Astrocyte (in vitro differentiated cells and primary cell): Measurements from ENCODE around the gene IGHMBP2. TPM values are rescaled to one million over a fixed set of nuclear protein-coding genes. Genes with fewer than 3 reads are reported as not detected.

ENCODE experiments used
- DNase-seq: peaks from one replicate; pipeline ENCODE4 v3.0.0-alpha.2; 2010; ENCODE audit warnings: low read depth
- FAIRE-seq: peaks from 2 replicates; lab custom pipeline; 2011; peaks lifted over from hg19 to GRCh38; lab: Jason Lieb, UNC
- H2AFZ ChIP-seq: 2 replicates; pipeline ENCODE4 v1.6.0; 2012; ENCODE audit warnings: low read depth, low read length, inconsistent platforms
- H3K27ac ChIP-seq: 2 replicates; pipeline ENCODE4 v1.5.1; 2011; ENCODE audit warnings: low read depth, low read length, inconsistent platforms
- H3K27me3 ChIP-seq: 2 replicates; pipeline ENCODE4 v1.6.0; 2011; ENCODE audit warnings: low read length, inconsistent platforms; ENCODE audit not compliant: insufficient read depth
- H3K36me3 ChIP-seq: 2 replicates; pipeline ENCODE4 v1.5.1; 2011; ENCODE audit warnings: low read length, inconsistent platforms; ENCODE audit not compliant: insufficient read depth
- H3K4me1 ChIP-seq: 2 replicates; pipeline ENCODE4 v1.5.1; 2011; ENCODE audit warnings: low read length, inconsistent platforms; ENCODE audit not compliant: insufficient read depth
- H3K4me2 ChIP-seq: 2 replicates; pipeline ENCODE4 v1.6.0; 2012; ENCODE audit warnings: low read length, inconsistent platforms
- H3K4me3 ChIP-seq: 2 replicates; pipeline ENCODE4 v1.5.1; 2011; ENCODE audit warnings: low read depth, mild to moderate bottlenecking, low read length, inconsistent platforms; ENCODE audit not compliant: insufficient read depth
- H3K79me2 ChIP-seq: 2 replicates; pipeline ENCODE4 v1.6.0; 2012; ENCODE audit warnings: mild to moderate bottlenecking, low read length, inconsistent platforms; ENCODE audit not compliant: insufficient read depth
- H3K9ac ChIP-seq: 2 replicates; pipeline ENCODE4 v1.6.0; 2012; ENCODE audit warnings: mild to moderate bottlenecking, low read length, inconsistent platforms
- H3K9me3 ChIP-seq: 2 replicates; pipeline ENCODE4 v1.5.1; 2012; ENCODE audit warnings: low read depth, mild to moderate bottlenecking, low read length, inconsistent platforms; ENCODE audit not compliant: insufficient read depth
- H4K20me1 ChIP-seq: 2 replicates; pipeline ENCODE4 v1.6.0; 2012; ENCODE audit warnings: low read length, inconsistent platforms; ENCODE audit not compliant: insufficient read depth
- H3K27ac Mint-ChIP-seq: one replicate; pipeline ENCODE4 v1.8.0; 2021; ENCODE audit warnings: mild to moderate bottlenecking, mixed read lengths; ENCODE audit not compliant: unreplicated experiment
- H3K27me3 Mint-ChIP-seq: one replicate; pipeline ENCODE4 v1.8.0; 2021; ENCODE audit warnings: low read depth, mixed read lengths; ENCODE audit not compliant: unreplicated experiment
- H3K36me3 Mint-ChIP-seq: one replicate; pipeline ENCODE4 v1.8.0; 2021; ENCODE audit warnings: low read depth, mixed read lengths; ENCODE audit not compliant: unreplicated experiment
- H3K4me1 Mint-ChIP-seq: one replicate; pipeline ENCODE4 v1.8.0; 2021; ENCODE audit warnings: low read depth, mixed read lengths; ENCODE audit not compliant: unreplicated experiment
- H3K4me3 Mint-ChIP-seq: one replicate; pipeline ENCODE4 v1.8.0; 2021; ENCODE audit warnings: mild to moderate bottlenecking, moderate library complexity, mixed read lengths; ENCODE audit not compliant: unreplicated experiment
- H3K9me3 Mint-ChIP-seq: one replicate; pipeline ENCODE4 v1.8.0; 2021; ENCODE audit warnings: mild to moderate bottlenecking, mixed read lengths; ENCODE audit not compliant: unreplicated experiment
- CTCF ChIP-seq: IDR thresholded peaks from 2 replicates; pipeline ENCODE4 v1.5.1; 2011; ENCODE audit warnings: low read depth, mild to moderate bottlenecking, inconsistent platforms, low read length, moderate library complexity; ENCODE audit not compliant: insufficient read depth
- EZH2 ChIP-seq: IDR thresholded peaks from 2 replicates; pipeline ENCODE4 v1.6.1; 2012; ENCODE audit warnings: mild to moderate bottlenecking, low read length, inconsistent platforms; ENCODE audit not compliant: insufficient read depth
- total RNA-seq: library from RNA; stranded (reverse); gene quantifications from 2 replicates; pipeline ENCODE4 v1.2.1, GENCODE V29; 2021

The IGHMBP2 gene
- total RNA-seq, 1 donor from 2014 or later, result 14.0 TPM

DNA sequence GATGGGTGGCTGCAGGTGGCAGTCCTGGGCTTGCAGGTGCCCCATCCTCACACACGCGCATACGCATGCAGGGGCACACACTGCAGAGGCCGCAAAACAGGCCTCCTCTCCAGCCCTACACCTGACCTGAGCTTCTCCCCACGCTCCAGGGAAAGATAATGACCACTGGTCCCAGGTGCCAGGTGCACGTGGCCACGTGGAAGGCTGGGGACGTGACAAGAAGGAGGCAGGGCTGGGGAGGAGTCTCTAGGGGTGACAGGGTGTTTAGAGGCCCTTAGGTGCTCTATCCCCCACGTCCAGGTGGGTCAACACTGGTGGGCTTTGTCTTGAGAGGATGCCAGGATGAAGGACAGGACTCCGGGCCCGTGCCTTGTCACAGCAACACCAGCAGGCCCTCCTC lies 38.5 kb upstream of the IGHMBP2 start:
- FAIRE-seq (no peak), DNase-seq (no peak)
- Mint-ChIP-seq H3K27me3 (peaks cover 22% of the 10 kb centered on the region), H3K36me3 (no peaks in the 10 kb centered on the region), H3K4me1 (peaks cover 4% of the 10 kb centered on the region), H3K9me3 (peaks cover 17% of the 10 kb centered on the region), H3K27ac (no peak overlapping the region), H3K4me3 (no peak overlapping the region)
- Histone ChIP-seq H4K20me1 (no peaks in the 10 kb centered on the region), H3K79me2 (no peaks in the 10 kb centered on the region), H3K4me1 (no peaks in the 10 kb centered on the region), H3K9me3 (peaks cover 7% of the 10 kb centered on the region), H2AFZ (no peak overlapping the region), H3K36me3 (no peaks in the 10 kb centered on the region), H3K4me3 (no peak overlapping the region), H3K4me2 (no peak overlapping the region), H3K27ac (no peak overlapping the region), H3K27me3 (peaks cover 5% of the 10 kb centered on the region), H3K9ac (no peak overlapping the region)
- TF ChIP-seq EZH2 (no peak), CTCF (no peak)

- H3K27ac ChIP-seq, result no peak overlapping the region
- H2AFZ ChIP-seq, result no peak overlapping the region
- Mint-ChIP-seq H3K36me3 (no peaks in the 10 kb centered on the region), H3K9me3 (peaks cover 17% of the 10 kb centered on the region), H3K4me3 (no peak overlapping the region), H3K4me1 (peaks cover 4% of the 10 kb centered on the region), H3K27me3 (peaks cover 31% of the 10 kb centered on the region), H3K27ac (no peak overlapping the region)
- H3K79me2 ChIP-seq, result no peaks in the 10 kb centered on the region
- peaks cover 5% of the 10 kb centered on the region for H3K27me3 ChIP-seq
- no peak overlapping the region for H3K9ac ChIP-seq
- H4K20me1 ChIP-seq, result no peaks in the 10 kb centered on the region
- FAIRE-seq (no peak), DNase-seq (no peak)
- H3K4me3 ChIP-seq, result no peak overlapping the region
- H3K9me3 ChIP-seq, result peaks cover 7% of the 10 kb centered on the region
- peaks cover 4% of the 10 kb centered on the region for H3K4me1 ChIP-seq
- no peak overlapping the region for H3K4me2 ChIP-seq
- TF ChIP-seq EZH2 (no peak), CTCF (no peak)
- no peaks in the 10 kb centered on the region for H3K36me3 ChIP-seq
These were observed 36.6 kb upstream of the IGHMBP2 start for GRCh38 chr11:68867066-68867465.

GRCh38 chr11:68868221-68868835 lies 35.4 kb upstream of the IGHMBP2 start:
- Mint-ChIP-seq H3K27ac (peak overlapping the region; percentile 64), H3K36me3 (no peaks in the 10 kb centered on the region), H3K27me3 (peaks cover 34% of the 10 kb centered on the region), H3K4me3 (no peak overlapping the region), H3K4me1 (peaks cover 10% of the 10 kb centered on the region), H3K9me3 (peaks cover 9% of the 10 kb centered on the region)
- Histone ChIP-seq H3K9ac (no peak overlapping the region), H3K4me3 (no peak overlapping the region), H3K36me3 (no peaks in the 10 kb centered on the region), H3K4me1 (peaks cover 16% of the 10 kb centered on the region), H3K79me2 (no peaks in the 10 kb centered on the region), H3K27ac (no peak overlapping the region), H4K20me1 (no peaks in the 10 kb centered on the region), H3K4me2 (no peak overlapping the region), H3K27me3 (peaks cover 5% of the 10 kb centered on the region), H2AFZ (no peak overlapping the region), H3K9me3 (peaks cover 7% of the 10 kb centered on the region)
- FAIRE-seq (no peak), DNase-seq (no peak)
- TF ChIP-seq CTCF, result no peak
- TF ChIP-seq EZH2, result no peak
